GM21737 (cell line): ENCODE measurements around the gene FYCO1.

Experiments used
- ATAC-seq: cut with Tn5 transposase; IDR thresholded peaks from one replicate; pipeline ENCODE4 v1.9.1; 2021; ENCODE audit warnings: mild to moderate bottlenecking, moderate library complexity; ENCODE audit not compliant: unreplicated experiment

Gene FYCO1

GRCh38 chr3:45984331-45985312 is 11.0 kb downstream of the FYCO1 start:
- no peak for ATAC-seq

DNA sequence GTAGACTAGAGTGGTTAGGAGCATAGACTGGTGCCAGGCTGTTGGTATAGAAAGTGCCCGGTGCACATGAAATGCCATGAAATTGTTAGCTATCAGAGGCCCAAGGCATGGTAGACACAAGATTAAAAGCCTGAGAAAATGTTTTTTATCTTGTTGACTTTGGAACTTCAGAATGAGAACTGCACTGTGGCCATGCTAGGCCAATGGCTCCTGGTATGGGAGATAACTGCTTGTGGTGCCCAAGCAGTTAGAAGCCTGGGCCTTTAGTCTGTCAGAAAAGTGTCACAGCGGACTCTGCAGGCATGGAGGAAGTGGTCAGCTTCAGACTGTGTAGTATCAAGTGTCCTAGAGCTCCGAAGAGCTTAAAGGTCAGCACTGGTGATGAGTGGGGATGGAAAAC is 11.9 kb downstream of the FYCO1 start:
- no peak for ATAC-seq

- ATAC-seq, result no peak
Observed at GRCh38 chr3:45981346-45982074, 14.1 kb downstream of the FYCO1 start.

DNA sequence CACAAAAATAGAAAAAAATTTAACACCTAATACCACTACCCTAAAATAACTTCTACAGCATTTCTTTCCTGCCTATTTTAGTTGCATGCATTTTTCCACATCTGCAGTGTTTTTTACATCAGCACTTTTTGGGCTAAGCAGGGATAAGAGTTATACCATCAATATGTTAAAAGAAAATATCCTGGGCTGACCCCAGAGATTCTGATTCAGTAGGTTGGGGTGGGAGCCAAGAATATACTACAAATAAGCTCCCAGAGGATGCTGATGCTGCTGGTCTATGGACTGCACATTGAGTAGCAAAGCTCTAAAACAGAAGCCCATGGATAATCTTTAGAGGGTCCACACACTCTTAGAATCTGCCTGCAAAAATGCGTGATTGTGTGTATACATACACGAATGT is 14.8 kb downstream of the FYCO1 start:
- ATAC-seq, result no peak

GRCh38 chr3:45980229-45980813 is 15.3 kb downstream of the FYCO1 start:
- no peak for ATAC-seq

DNA sequence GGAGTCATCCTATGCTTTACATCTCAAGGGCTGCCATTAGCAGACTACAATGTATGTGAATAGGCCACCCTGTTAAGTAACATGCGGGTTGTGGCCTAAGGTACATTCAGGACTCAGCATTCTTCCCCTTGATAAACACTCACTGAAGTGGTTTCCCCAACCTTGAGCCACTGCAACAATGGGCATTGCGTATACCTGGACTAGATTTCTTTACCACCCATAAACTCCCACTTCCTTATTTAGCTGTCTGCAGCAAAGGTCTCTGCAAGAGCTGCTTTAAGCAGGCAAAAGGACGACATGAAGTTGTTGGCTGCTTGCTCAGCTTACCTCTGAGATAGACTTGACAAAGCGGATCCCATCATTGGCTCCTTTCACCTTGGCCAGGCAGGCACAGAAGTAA is 16.2 kb downstream of the FYCO1 start:
- ATAC-seq, result no peak

DNA sequence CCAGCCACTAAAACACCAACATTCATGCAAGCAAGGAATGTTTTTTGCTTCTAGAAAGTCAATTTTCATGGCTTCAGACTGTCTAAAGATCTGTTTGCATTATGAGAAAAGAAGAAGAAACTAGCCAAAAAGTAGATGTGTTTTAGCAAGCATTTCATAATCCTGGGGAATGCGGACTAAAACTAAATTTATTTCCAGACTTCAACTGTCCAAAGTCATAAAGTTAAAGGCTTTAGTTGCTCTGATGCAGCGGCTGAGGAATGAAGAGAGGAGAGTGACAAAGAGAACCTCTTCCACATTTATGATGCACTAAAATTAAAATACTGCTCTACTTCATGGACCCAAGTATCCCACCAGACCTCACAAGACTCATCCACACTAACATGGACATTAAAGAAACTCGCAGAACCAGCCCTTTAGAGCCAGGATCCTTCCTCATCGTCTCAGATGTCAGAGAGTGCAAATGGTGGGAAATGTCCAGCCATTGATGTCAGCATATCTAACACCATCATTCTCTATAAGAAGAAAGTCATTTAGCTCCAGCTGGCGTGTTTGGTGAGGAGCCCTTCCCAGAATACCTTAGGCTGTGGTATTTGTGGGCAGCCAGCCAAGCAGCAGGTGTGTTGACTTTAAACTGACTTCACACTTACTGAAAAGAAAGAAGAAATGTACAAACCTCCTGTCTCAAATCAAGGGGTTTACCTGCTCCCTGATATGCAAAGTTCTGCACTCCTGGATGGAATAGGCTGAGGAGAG is 17.4 kb downstream of the FYCO1 start:
- ATAC-seq, result no peak

- ATAC-seq, result no peak
Observed at GRCh38 chr3:45976191-45977091, 19.2 kb downstream of the FYCO1 start.

DNA sequence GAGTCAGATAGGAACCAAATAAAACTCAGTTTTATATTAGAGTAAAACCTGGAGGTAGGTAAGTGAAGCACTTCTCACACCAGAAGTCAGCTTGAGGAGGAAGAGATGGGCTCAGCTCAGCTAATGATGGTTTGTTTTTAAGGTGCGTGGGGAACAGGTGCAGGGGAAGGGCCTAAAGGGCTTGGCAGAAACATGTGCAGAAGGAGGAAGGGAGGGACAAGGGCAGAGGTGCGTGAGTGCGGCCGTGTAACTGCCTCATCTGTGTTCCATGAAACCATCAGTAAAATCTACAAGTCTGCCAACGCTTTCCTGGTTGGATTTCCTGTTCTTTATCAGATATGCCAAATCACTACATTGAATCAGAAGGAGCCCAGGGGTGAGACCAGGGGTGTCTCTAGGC is 19.9 kb downstream of the FYCO1 start:
- ATAC-seq, result no peak

DNA sequence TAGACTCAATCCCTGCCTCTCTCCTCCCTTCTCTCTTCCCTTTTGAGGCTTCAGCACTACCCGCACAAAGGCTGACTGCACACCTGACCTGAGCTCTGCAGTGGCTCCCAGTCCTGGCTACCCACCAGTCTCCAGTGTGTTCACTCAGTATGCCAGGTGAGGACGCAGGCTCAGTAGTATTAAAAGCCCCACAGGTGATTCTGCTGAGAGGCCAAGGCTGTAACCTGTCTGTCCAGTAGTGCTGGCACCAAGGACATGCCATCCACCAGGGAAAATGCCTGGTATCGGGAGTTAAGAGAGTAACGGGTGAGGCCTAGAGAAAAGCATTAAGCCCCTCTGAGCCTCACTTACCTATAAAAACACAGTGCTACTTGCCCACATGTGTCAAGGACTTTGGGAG is 20.9 kb downstream of the FYCO1 start:
- no peak for ATAC-seq

GRCh38 chr3:45972534-45973402 is 22.9 kb downstream of the FYCO1 start:
- ATAC-seq, result no peak

DNA sequence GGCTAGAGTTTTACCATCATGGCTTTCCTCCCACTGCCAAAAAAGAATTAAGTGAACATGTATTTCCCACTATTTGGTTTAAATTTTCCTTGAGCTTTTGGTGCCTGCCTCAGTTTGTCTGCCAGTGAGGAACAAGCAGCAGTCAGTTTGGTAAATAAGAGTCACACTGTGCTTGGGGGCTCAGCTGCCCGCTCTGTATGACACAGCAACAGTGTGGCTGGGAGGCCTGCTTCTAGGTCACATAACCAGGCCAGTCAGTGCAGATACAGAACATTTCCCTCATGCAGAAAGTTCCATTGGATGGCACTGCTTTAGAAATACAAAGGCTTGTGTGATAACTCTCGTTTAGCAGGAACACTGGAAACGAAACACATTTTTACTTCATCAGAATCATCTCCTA is 25.7 kb downstream of the FYCO1 start:
- ATAC-seq, result no peak

GRCh38 chr3:45969116-45969515 is 26.5 kb downstream of the FYCO1 start:
- ATAC-seq, result no peak

DNA sequence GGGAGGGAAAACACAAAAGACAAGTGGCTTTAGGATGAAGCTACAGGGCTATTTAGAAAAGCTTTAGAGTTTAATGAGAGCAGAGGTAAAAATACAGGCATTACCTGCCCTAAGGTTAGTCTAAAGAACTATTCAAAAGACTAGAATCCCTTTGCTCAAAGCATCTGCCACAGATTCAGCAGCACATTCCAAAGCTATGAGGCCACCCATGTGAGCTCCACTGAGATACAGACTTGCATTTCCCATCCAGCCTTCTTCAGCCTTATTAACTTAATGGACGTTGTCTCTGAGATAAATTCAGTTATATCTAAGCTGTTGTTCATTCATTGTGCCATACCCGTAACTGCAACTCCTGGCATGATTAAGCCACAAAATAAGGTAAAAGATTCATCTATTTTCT is 26.9 kb downstream of the FYCO1 start:
- ATAC-seq, result no peak

DNA sequence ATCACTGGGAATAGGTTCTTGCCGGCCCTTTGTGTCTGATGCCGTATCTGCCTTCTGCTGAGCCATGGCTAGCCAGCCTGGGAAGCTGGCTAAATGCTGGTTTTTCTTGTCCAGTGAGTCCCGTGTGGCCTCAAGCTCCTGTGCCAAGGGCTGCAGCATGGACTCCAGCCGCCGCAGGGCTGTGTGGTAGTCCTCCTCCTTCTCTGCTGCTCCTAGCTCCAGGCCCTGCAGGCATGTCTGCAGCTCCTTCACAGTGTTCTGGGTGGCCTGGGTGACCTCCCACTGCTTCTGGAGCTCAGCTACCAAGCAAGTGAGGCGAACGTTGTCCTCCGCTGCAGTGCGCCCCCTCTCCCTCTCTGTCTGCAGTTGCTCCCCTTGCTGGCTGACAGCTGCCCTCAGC is 27.5 kb downstream of the FYCO1 start:
- ATAC-seq, result no peak

- ATAC-seq, result no peak
Observed at GRCh38 chr3:45967724-45968123, 27.9 kb downstream of the FYCO1 start.

GRCh38 chr3:45966950-45967640 is 28.5 kb downstream of the FYCO1 start:
- ATAC-seq, result no peak

GRCh38 chr3:45966371-45966791 is 29.2 kb downstream of the FYCO1 start:
- ATAC-seq, result no peak
